ENCODE measurements around the gene TMEM50B. TPM values are rescaled to one million over a fixed set of nuclear protein-coding genes. Genes with fewer than 3 reads are reported as not detected.
"Not testable (repeated sequence)": the region's sequence is repeated elsewhere in the genome, so short reads cannot be mapped to it uniquely, and the experiment has no call there.

Gene TMEM50B
- total and polyA plus RNA-seq, 8 donors: 20.3 to 97.3 (median 46.8) TPM

DNA sequence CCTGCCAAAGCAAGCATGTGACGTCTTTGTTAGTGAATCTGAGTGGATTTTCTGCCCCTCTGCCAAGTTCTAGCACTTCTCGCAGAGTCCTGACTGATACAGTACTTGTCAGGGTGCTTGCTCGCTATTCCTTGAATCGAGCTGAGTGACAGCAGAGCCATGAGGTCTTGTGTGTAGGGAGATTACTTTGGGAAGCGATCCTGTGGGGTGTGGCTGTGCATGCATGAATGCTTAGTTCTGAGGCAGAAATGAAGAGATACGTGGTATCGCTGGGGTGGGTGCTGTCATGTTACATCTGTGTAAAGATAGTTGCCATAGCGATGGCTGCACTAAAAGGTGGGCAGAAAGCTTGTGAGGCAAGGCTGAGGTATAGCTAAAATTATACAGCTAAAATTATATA, 31.1 kb upstream of the TMEM50B start:
- intact Hi-C loops (cut with DNase I; ENCODE audit: low total_unique reads): no loop called here
- Histone ChIP-seq H3K4me3 (no peak overlapping the region), H3K27me3 (no peaks in the 10 kb centered on the region), H3K27ac (no peak overlapping the region), H3K4me1 (no peaks in the 10 kb centered on the region), H3K36me3 (peaks cover 30 to 97% (median 94%) of the 10 kb centered on the region in 4 donors), H3K9me3 (no peaks in the 10 kb centered on the region)
- no peak for TF ChIP-seq EP300 (IDR thresholded peaks at IDR 0.05)
- no peak for TF ChIP-seq POLR2A (IDR thresholded peaks at IDR 0.05)
- TF ChIP-seq, protein P1, sequence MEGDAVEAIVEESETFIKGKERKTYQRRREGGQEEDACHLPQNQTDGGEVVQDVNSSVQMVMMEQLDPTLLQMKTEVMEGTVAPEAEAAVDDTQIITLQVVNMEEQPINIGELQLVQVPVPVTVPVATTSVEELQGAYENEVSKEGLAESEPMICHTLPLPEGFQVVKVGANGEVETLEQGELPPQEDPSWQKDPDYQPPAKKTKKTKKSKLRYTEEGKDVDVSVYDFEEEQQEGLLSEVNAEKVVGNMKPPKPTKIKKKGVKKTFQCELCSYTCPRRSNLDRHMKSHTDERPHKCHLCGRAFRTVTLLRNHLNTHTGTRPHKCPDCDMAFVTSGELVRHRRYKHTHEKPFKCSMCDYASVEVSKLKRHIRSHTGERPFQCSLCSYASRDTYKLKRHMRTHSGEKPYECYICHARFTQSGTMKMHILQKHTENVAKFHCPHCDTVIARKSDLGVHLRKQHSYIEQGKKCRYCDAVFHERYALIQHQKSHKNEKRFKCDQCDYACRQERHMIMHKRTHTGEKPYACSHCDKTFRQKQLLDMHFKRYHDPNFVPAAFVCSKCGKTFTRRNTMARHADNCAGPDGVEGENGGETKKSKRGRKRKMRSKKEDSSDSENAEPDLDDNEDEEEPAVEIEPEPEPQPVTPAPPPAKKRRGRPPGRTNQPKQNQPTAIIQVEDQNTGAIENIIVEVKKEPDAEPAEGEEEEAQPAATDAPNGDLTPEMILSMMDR (IDR thresholded peaks at IDR 0.05): no peak
- TF ChIP-seq POLR2AphosphoS5 (IDR thresholded peaks at IDR 0.05): no peak
- 92 to 97% (median 94%) methylated on average over 8 of the region's 8 CpGs for WGBS, 5 donors
- DNase-seq: peak in 1 of 2 donors; percentile 9

DNA sequence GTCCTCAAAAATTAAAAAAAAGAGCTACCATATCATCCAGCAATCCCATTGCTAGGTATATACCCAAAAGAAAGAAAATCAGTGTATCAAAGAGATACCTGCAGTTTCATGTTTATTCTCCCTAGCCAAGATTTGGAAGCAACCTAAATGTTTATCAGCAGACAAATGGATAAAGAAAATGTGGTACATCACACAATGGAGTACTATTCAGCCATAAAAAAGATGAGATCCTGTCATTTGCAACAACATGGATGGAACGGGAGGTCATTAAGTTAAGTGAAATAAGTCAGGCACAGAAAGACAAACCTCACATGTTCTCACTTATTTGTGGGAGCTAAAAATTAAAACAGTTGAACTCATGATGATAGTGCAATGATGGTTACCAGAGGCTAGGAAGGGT, 27.2 kb upstream of the TMEM50B start:
- intact Hi-C loops (cut with DNase I; ENCODE audit: low total_unique reads); H3K9me3 ChIP-seq; H3K4me1 ChIP-seq; H3K27ac ChIP-seq; H3K27me3 ChIP-seq; DNase-seq; H3K4me3 ChIP-seq: not testable (repeated sequence)
- peaks cover 19 to 97% (median 94%) of the 10 kb centered on the region in 4 donors for H3K36me3 ChIP-seq
- WGBS, 5 donors: 94 to 100% (median 96%) methylated on average over 1 of the region's 1 CpG

DNA sequence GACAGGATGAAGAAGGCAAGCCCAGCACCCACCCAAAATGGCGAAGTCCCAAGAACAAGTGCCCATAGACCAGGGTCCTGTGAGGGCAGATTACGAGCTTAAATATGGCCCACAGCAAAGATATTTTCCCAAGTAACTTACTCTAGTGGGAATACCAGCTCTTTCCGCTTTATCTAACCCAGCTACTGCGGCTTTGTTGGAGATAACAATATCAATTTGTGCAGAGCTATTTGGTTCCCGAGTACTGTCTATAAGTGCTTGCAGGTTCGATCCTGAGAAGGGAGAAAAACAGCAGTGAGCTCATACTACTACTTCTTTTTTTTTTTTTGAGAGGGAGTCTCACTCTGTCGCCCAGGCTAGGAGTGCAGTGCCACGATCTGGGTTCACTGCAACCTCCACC, 26.1 kb upstream of the TMEM50B start:
- Histone ChIP-seq H3K27me3 (no peaks in the 10 kb centered on the region), H3K4me3 (no peak overlapping the region), H3K36me3 (peaks cover 14 to 89% (median 85%) of the 10 kb centered on the region in 4 donors), H3K9me3 (no peaks in the 10 kb centered on the region), H3K4me1 (no peaks in the 10 kb centered on the region), H3K27ac (no peak overlapping the region)
- no peak for DNase-seq
- TF ChIP-seq POLR2A (IDR thresholded peaks at IDR 0.05): no peak
- TF ChIP-seq, protein P1 (IDR thresholded peaks at IDR 0.05): no peak
- TF ChIP-seq POLR2AphosphoS5 (IDR thresholded peaks at IDR 0.05): no peak
- intact Hi-C loops (cut with DNase I; ENCODE audit: low total_unique reads): no loop called here
- 90 to 97% (median 91%) methylated on average over 8 of the region's 8 CpGs for WGBS, 5 donors

DNA sequence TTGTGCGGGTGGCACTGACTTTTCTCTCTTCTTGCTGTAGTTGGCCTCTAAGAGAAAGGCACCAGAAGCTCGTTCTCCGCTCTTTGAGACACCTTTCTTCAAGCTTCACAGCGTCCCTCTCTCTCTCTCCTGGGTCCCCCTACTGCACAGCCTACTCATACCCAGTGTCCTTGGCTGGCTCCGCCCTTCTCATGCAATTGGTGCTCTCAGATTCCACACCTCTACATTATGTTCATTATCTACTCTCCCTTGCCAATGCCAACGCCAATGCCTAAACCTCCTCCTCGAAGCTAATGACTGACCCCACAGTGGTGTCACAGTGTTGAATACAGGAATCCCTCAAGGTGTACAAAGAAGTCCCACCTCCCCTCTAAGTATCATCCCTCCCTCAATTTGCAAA, 16.6 kb upstream of the TMEM50B start:
- 54 to 69% (median 65%) methylated on average over 7 of the region's 7 CpGs for WGBS, 5 donors
- Histone ChIP-seq H3K36me3 (no peaks in the 10 kb centered on the region), H3K27me3 (no peaks in the 10 kb centered on the region), H3K27ac (no peak overlapping the region), H3K4me3 (no peak overlapping the region), H3K4me1 (peaks cover 0 to 11% (median 7%) of the 10 kb centered on the region in 4 donors), H3K9me3 (no peaks in the 10 kb centered on the region)
- intact Hi-C loops (cut with DNase I; ENCODE audit: low total_unique reads): no loop called here
- TF ChIP-seq POLR2AphosphoS5 (IDR thresholded peaks at IDR 0.05) (no peak), POLR2A (IDR thresholded peaks at IDR 0.05) (no peak), EP300 (IDR thresholded peaks at IDR 0.05) (no peak)
- TF ChIP-seq, protein P1 (IDR thresholded peaks at IDR 0.05): no peak
- no peak for DNase-seq

DNA sequence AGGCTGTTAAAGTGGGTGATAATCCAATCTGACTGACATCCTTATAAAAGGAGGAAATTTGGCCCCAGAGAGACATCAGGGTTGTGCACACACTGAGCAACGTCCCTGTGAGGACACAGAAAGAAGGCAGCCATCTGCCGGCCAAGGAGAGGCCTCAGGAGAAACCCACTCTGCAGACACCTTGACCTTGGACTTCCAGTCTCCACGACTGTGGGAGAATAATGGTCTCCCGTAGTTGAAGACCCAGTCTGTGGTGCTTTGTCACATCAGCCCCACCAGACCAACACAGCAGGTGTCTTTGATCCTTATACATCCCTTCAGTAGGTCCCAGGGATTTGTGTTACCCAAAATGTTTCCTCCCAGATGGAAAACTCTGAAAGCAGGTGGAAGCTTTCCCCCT, 16.0 kb upstream of the TMEM50B start:
- TF ChIP-seq POLR2A (IDR thresholded peaks at IDR 0.05) (no peak), EP300 (IDR thresholded peaks at IDR 0.05) (no peak), POLR2AphosphoS5 (IDR thresholded peaks at IDR 0.05) (no peak)
- TF ChIP-seq, protein P1 (IDR thresholded peaks at IDR 0.05): no peak
- Histone ChIP-seq H3K36me3 (no peaks in the 10 kb centered on the region), H3K27ac (no peak overlapping the region), H3K27me3 (no peaks in the 10 kb centered on the region), H3K4me3 (no peak overlapping the region), H3K9me3 (no peaks in the 10 kb centered on the region), H3K4me1 (peaks cover 3 to 16% (median 11%) of the 10 kb centered on the region in 4 donors)
- 42 to 53% (median 46%) methylated on average over 3 to 4 of the region's 4 CpGs for WGBS, 5 donors
- no peak for DNase-seq
- intact Hi-C loops (cut with DNase I; ENCODE audit: low total_unique reads): no loop called here

Measured in stomach (tissue), 9 donors.